Thyroid gland (tissue), 4 donors: ENCODE data around the gene RABGAP1. TPM values are rescaled to one million over a fixed set of nuclear protein-coding genes. Genes with fewer than 3 reads are reported as not detected.

Experiments used
- DNase-seq, 2 donors: peaks; one replicate each; pipeline ENCODE4 v3.0.0-alpha.2; 2019
- H3K27ac ChIP-seq, 3 donors: fragments of 200-600 bp; sonication (generic); 1 replicate in 2 of 3; 2 replicates in 1 of 3; pipeline ENCODE4 v1.5.1; 2016 to 2019; ENCODE audit warnings: mild to moderate bottlenecking in 1 of 3, moderate library complexity in 1 of 3
- H3K27me3 ChIP-seq: fragments of 200-600 bp; sonication (generic); one replicate; pipeline ENCODE4 v1.5.1; 2019
- H3K36me3 ChIP-seq, 2 donors: fragments of 200-600 bp; sonication (generic); one replicate each; pipeline ENCODE4 v1.5.1; 2016 to 2019
- H3K4me1 ChIP-seq, 2 donors: fragments of 200-600 bp; sonication (generic); one replicate each; pipeline ENCODE4 v1.5.1; 2017 to 2019
- H3K4me3 ChIP-seq, 3 donors: fragments of 200-600 bp; sonication (generic); replicated peaks in 1 of 3; 1 replicate in 2 of 3; 2 replicates in 1 of 3; pipeline ENCODE4 v1.5.1; 2016; ENCODE audit warnings: mild to moderate bottlenecking in 1 of 3
- H3K9me3 ChIP-seq: fragments of 200-600 bp; sonication (generic); one replicate; pipeline ENCODE4 v1.5.1; 2017
- POLR2A ChIP-seq, 2 donors: fragments of 450-650 bp; IDR thresholded peaks; one replicate each; pipeline ENCODE4 v1.6.1; 2017; ENCODE audit warnings: antibody characterized with exemption in 2 of 2, mild to moderate bottlenecking in 2 of 2, moderate library complexity in 1 of 2
- WGBS, 2 donors: methylation state at CpG; one replicate each; pipeline ENCODE4 v1.1.5; 2017; 5-methylcytosine and 5-hydroxymethylcytosine counted together
- intact Hi-C: fragments of 100-400 bp; cut with DNase I; formaldehyde crosslinking; loops from one replicate; pipeline ENCODE4 v1.15.1; 2023
- total RNA-seq, 4 donors: library from RNA; depleted of rRNA; stranded (reverse); fragments of >200 nt; gene quantifications; one replicate each; pipeline ENCODE4 v1.2.3, GENCODE V29; 2016
- TF ChIP-seq, protein P1 (sequence below), 6 experiments: fragments of 200-600 bp in 3 of 6; fragments of 450-650 bp in 3 of 6; sonication (generic) in 3 of 6; IDR thresholded peaks; one replicate each; pipeline ENCODE4 v1.5.1; 2016 to 2019; ENCODE audit warnings: antibody characterized with exemption in 6 of 6, mild to moderate bottlenecking in 2 of 6, inconsistent platforms in 1 of 6, moderate library complexity in 1 of 6

Gene RABGAP1
- total RNA-seq, 4 donors from 2014 or later, result 90.7 to 144 (median 127) TPM

DNA sequence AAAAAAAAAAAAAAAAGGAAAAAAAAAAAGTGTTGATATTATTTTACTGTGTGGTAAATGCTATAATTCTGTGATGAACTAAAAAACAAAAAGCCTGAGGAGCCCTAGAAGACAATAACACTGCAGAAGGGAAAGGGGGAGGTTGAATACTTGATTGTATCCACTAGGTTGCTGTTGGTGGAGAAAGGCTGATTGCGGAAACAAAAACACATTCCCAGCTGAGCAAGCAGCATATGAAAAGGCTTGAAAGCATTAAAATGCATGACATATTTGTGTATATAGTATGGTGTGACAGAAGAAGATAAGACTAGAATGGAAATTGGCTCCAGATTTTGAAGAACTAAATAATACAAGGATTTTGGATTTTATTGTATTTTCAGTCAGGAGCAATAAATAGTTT is 8.9 kb downstream of the RABGAP1 start:
- H3K4me1 ChIP-seq, result peaks cover 59 to 77% of the 10 kb centered on the region in 2 donors
- H3K27me3 ChIP-seq, result no peaks in the 10 kb centered on the region
- 88 to 90% methylated on average over 1 of the region's 1 CpG for WGBS, 2 donors
- H3K36me3 ChIP-seq, result no peaks in the 10 kb centered on the region
- no peak for DNase-seq
- TF ChIP-seq, protein P1, sequence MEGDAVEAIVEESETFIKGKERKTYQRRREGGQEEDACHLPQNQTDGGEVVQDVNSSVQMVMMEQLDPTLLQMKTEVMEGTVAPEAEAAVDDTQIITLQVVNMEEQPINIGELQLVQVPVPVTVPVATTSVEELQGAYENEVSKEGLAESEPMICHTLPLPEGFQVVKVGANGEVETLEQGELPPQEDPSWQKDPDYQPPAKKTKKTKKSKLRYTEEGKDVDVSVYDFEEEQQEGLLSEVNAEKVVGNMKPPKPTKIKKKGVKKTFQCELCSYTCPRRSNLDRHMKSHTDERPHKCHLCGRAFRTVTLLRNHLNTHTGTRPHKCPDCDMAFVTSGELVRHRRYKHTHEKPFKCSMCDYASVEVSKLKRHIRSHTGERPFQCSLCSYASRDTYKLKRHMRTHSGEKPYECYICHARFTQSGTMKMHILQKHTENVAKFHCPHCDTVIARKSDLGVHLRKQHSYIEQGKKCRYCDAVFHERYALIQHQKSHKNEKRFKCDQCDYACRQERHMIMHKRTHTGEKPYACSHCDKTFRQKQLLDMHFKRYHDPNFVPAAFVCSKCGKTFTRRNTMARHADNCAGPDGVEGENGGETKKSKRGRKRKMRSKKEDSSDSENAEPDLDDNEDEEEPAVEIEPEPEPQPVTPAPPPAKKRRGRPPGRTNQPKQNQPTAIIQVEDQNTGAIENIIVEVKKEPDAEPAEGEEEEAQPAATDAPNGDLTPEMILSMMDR (IDR thresholded peaks at IDR 0.05), result no peak
- TF ChIP-seq POLR2A (IDR thresholded peaks at IDR 0.05), result no peak
- no peak overlapping the region for H3K4me3 ChIP-seq
- peak overlapping the region in 2 of 3 donors; percentile 61 to 78 for H3K27ac ChIP-seq
- intact Hi-C loops, result no loop called here
- no peaks in the 10 kb centered on the region for H3K9me3 ChIP-seq

GRCh38 chr9:122950263-122950662 is 9.4 kb downstream of the RABGAP1 start:
- peaks cover 61 to 82% of the 10 kb centered on the region in 2 donors for H3K4me1 ChIP-seq
- H3K36me3 ChIP-seq, result no peaks in the 10 kb centered on the region
- H3K9me3 ChIP-seq, result no peaks in the 10 kb centered on the region
- no peak overlapping the region for H3K4me3 ChIP-seq
- peak overlapping the region in 2 of 3 donors; percentile 31 to 61 for H3K27ac ChIP-seq
- H3K27me3 ChIP-seq, result no peaks in the 10 kb centered on the region
- intact Hi-C loops, result no loop called here
- TF ChIP-seq, protein P1 (IDR thresholded peaks at IDR 0.05), result no peak
- TF ChIP-seq POLR2A (IDR thresholded peaks at IDR 0.05), result no peak
- 90 to 92% methylated on average over 3 of the region's 3 CpGs for WGBS, 2 donors
- DNase-seq, result no peak

GRCh38 chr9:122951056-122951455 is 10.2 kb downstream of the RABGAP1 start:
- no peaks in the 10 kb centered on the region for H3K9me3 ChIP-seq
- H3K27ac ChIP-seq, result peak overlapping the region; percentile 20 to 46 (median 31)
- intact Hi-C loops, result no loop called here
- no peaks in the 10 kb centered on the region for H3K36me3 ChIP-seq
- no peak for DNase-seq
- H3K27me3 ChIP-seq, result no peaks in the 10 kb centered on the region
- H3K4me1 ChIP-seq, result peaks cover 55 to 87% of the 10 kb centered on the region in 2 donors
- no peak overlapping the region for H3K4me3 ChIP-seq
- WGBS, 2 donors, result 93 to 96% methylated on average over 1 of the region's 1 CpG
- no peak for TF ChIP-seq POLR2A (IDR thresholded peaks at IDR 0.05)
- TF ChIP-seq, protein P1 (IDR thresholded peaks at IDR 0.05), result no peak

DNA sequence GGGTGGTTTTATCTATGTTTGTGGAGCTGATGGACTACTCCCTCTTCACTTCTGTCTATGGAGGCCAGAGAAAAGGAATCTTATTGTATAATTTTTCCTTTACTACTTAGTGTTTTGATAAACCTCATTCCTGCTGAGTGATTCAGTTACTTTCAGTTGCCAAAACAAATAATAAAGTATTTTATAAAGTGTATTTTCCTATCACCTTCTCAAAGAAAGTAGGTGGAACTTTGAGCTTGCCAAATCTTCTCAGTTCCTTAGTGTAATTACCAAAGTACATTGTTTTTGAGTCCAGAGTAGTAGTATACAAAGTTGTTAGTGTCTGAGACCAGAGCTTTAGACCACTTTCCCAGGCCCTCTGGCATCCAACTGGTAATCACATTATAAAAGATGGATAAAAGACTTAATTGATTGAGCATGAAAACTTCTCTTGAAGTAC is 13.5 kb downstream of the RABGAP1 start:
- intact Hi-C loops, result no loop called here
- DNase-seq, result no peak
- Histone ChIP-seq H3K27ac (peak overlapping the region; percentile 5 to 55 (median 20)), H3K27me3 (no peaks in the 10 kb centered on the region), H3K9me3 (no peaks in the 10 kb centered on the region), H3K36me3 (no peaks in the 10 kb centered on the region), H3K4me3 (no peak overlapping the region), H3K4me1 (peaks cover 45 to 72% of the 10 kb centered on the region in 2 donors)
- TF ChIP-seq POLR2A (IDR thresholded peaks at IDR 0.05), result no peak
- TF ChIP-seq, protein P1 (IDR thresholded peaks at IDR 0.05), result no peak

DNA sequence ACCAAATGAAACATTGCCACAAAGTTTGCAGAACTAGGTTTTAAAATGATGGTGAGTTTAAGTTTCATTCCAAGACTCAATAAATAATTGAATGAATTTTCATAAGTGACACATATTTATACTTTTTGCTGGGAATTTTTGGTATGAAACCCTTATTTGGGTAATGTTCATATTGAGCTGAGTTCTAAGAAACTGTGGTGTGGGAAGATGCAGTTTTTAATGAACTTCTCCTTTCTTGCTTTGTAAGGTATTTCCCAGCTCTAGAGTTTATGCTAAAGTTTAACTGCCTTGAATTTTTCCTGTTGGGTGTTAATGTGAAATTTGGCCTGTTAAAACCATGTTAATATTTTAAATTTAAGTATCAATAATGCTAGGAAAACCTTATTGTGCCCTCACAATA is 15.1 kb downstream of the RABGAP1 start:
- intact Hi-C loops, result no loop called here
- no peaks in the 10 kb centered on the region for H3K9me3 ChIP-seq
- H3K27ac ChIP-seq, result no peak overlapping the region
- TF ChIP-seq POLR2A (IDR thresholded peaks at IDR 0.05), result no peak
- TF ChIP-seq, protein P1 (IDR thresholded peaks at IDR 0.05), result no peak
- no peak overlapping the region for H3K4me3 ChIP-seq
- H3K27me3 ChIP-seq, result no peaks in the 10 kb centered on the region
- H3K4me1 ChIP-seq, result peaks cover 36 to 58% of the 10 kb centered on the region in 2 donors
- no peaks in the 10 kb centered on the region for H3K36me3 ChIP-seq
- no peak for DNase-seq
